CMK (cell line): Measurements from ENCODE around the gene SEBOX.

ENCODE experiments used
- DNase-seq: peaks from one replicate; pipeline ENCODE4 v3.0.0-alpha.2; 2010; ENCODE audit warnings: low read depth

Gene SEBOX

DNA sequence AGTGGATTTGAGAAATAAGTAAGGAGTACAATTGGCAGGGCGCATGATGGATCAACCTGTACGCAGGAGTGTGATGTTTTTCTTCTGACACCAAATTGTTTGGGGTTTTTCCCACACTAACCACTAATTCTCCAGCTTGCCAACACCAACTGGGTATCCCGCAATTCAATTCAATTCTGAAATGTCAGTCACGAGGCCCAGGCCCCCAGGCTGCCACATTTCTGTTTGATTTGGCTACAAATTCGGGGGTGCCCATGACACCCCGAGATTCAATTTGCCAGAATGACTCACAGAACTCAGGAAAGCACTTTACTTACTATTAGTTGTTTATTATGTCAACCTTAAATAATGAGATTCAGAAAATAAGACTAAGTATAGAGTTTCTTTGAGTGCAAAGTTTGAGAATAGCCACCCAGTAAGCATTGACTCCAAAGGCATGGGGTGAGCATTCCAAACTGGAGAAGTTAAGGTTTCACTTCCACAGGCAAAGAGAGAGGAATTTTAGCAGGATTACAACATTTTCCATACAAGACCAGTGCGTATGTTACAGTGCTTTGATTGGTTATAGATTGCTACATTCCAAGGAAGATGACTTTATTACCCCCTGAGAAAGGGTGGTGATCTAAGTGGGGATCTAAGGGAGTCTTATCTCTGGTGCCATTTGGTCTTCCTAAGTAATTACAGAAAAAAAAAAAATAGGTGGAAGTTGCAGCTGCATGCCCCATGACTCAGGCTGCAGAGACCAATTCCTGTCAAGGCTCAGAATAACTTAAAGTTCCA is 29.5 kb upstream of the SEBOX start:
- DNase-seq, result no peak

DNA sequence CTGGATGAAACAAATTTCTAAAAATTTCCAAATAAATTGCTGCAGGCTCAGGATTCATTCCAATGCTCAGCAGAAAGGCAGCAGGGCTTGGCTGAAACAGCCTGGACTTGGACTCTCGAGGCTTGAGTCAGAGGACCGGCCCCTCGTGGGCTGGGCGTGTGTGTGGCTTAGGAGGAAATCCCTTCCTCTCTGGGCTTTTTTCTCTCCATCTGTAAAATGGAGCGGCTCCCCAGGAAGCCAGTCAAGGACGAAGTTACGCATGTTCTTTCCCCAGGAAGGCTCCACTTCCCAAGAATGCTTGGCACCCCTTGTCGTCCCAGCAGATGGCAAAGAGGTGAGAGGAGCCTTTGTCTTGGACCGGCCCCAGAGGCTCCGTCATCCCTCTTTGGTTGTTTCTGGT is 27.5 kb upstream of the SEBOX start:
- no peak for DNase-seq

DNA sequence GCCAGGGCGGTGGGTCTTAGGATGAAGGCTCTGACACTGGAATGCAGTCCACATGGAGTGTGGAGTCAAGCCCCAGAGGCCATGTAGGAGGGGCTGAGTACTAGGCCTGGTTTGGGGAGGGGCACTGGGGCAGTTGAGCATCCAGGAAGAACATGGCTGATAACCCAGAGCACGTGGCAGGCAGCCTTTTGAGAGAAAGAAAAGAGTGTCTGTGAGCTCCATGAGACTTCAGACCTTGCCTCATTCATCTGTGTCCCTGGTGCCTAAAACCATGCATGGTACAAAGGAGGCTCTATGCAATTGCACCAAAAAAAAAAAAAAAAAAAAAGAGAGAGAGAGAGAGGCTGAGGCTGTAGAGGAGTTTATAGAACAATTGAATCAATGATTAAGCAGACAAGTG is 26.4 kb upstream of the SEBOX start:
- no peak for DNase-seq

DNA sequence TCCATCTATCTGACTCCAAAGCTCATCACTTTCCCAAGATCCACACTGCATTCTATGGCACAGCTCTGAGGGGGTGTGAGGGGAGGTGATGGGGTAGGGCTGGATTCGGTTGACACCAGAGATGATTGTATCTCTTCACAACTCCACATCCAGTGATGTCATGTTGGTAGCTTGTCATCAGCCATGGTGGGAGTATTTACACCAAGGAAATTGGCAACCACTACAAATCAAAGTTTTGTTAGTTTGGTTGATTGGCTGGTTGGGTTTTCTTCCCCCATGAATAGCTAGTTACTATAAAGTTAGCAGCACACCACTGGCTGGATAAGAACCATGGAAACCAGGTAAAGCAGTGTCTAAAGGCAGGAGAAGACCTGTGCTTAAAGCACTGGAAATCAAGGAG is 26.0 kb upstream of the SEBOX start:
- no peak for DNase-seq

DNA sequence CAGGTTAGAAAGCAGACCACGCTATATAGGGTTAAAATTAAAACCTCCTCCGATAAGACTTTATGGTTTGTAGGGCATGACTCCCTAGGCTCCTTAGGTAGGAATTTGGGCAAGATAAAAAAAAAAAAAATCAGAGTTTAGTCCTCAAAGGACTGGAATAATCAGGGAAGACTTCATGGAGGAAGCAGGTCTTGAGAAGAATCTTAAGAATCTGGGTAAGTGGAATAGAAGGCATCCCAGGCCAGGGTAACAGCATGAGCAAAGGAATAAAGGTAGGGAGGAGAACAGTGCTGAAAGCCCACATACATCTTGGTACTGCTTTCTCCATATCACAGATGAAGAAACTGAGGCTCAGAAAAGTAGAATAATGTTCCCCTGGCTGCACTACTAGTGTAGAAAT is 25.6 kb upstream of the SEBOX start:
- no peak for DNase-seq

DNA sequence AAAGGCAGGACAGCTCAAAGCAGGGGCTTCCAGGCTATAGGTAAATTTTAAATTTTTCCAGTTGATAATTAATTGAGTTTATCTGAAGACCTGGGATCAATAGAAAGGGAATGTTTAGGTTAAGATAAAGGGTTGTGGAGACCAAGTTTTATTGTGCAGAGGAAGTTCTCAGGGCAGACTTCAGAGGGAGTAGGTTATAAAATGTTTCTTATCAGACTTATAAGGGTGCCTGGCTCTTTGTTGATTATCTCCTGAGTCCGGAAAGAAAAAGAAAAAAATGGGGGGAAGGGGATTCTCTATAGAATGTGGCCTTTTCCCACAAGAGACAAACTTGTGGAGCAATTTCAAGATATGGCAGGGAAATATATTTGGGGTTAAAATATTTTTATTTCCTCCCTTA is 25.1 kb upstream of the SEBOX start:
- DNase-seq, result no peak

DNA sequence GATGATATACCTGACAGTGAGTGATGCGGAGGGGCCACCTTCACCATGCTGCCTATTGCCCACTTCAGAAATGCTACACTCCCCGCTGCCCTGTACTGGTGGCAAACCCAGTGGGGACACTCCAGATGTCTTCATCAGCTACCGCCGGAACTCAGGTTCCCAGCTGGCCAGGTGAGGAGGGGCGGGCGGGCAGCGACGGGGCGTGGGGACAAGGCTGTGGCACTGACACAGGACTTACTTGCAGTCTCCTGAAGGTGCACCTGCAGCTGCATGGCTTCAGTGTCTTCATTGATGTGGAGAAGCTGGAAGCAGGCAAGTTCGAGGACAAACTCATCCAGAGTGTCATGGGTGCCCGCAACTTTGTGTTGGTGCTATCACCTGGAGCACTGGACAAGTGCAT is 23.1 kb upstream of the SEBOX start:
- DNase-seq, result no peak

DNA sequence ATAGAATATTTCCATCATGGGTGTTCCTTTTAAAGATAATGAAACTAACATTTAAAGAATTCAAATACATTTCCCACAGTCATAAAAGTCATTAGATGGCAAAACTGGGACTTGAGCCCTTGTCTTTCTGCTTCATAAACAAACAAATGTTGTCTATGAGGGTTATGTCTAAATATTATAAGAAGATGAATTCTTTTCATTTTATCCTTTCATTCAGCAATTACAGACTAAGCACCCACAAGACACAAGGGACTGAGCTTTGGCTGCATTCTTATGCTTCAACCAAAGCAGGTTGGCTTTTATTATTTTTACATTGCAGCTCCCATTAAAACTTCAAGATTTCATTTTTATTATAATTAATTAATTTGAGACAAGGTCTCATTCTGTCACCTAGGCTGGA is 21.4 kb upstream of the SEBOX start:
- no peak for DNase-seq

DNA sequence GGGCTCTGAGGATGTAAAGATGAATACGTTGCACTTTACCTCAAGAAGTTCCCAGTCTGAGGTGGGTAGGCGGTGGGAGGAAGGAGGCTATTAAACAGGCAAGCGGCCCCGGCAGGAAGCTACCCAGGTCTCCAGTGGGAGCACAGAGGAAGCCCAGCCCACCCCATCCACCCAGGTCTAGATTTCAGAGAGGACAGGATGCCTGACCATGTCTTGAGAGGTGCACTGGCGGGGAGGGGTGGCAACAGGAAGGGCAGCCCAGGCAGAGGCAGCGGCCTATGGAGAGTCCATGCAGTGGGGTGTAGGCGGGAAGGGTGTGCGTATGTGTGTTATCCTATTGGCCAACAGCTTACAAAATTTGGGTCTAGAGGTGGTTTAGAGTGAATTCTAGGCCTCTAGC is 20.4 kb upstream of the SEBOX start:
- no peak for DNase-seq

DNA sequence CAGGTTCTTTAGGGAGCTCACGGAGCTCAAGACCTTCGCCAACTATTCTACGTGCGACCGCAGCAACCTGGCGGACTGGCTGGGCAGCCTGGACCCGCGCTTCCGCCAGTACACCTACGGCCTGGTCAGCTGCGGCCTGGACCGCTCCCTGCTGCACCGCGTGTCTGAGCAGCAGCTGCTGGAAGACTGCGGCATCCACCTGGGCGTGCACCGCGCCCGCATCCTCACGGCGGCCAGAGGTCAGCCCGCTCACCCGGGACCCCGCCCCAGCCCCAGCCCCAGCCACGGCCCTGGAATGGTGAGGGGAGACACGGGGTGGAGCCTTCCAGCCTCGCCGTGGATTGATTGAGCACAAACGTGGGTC is 20.0 kb upstream of the SEBOX start:
- DNase-seq, result no peak

DNA sequence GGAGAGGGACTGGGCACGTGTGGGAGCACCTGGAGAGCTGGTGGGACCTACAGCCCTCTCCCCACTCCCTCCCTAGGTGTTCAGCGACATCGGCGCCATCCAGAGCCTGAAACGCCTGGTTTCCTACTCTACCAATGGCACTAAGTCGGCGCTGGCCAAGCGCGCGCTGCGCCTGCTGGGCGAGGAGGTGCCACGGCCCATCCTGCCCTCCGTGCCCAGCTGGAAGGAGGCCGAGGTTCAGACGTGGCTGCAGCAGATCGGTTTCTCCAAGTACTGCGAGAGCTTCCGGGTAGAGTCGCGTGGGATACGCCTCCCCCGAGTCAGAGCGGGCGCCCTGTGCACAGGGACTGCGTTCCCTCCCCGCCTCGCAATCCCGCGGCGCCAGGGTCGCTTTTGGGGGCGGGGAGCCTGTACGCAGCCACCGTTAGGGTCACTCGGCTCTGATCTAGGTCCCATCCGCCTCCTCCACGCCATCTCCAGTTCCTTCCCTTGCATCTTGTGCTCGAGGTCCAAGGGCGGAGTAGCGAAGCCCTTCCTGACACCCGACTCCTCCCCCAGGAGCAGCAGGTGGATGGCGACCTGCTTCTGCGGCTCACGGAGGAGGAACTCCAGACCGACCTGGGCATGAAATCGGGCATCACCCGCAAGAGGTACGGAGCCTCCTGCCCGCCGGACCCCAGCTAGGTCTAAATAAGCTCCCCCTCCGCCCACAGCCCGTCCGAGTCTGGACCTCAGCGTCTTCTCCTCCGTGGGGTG is 19.5 kb upstream of the SEBOX start:
- no peak for DNase-seq

DNA sequence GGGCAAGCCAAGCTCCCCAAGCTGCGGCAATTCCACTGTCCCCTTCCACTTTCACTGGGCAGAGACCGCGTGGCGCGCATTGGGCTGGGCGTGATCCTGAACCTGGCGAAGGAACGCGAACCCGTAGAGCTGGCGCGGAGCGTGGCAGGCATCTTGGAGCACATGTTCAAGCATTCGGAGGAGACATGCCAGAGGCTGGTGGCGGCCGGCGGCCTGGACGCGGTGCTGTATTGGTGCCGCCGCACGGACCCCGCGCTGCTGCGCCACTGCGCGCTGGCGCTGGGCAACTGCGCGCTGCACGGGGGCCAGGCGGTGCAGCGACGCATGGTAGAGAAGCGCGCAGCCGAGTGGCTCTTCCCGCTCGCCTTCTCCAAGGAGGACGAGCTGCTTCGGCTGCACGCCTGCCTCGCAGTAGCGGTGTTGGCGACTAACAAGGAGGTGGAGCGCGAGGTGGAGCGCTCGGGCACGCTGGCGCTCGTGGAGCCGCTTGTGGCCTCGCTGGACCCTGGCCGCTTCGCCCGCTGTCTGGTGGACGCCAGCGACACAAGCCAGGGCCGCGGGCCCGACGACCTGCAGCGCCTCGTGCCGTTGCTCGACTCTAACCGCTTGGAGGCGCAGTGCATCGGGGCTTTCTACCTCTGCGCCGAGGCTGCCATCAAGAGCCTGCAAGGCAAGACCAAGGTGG is 16.3 kb upstream of the SEBOX start:
- no peak for DNase-seq

DNA sequence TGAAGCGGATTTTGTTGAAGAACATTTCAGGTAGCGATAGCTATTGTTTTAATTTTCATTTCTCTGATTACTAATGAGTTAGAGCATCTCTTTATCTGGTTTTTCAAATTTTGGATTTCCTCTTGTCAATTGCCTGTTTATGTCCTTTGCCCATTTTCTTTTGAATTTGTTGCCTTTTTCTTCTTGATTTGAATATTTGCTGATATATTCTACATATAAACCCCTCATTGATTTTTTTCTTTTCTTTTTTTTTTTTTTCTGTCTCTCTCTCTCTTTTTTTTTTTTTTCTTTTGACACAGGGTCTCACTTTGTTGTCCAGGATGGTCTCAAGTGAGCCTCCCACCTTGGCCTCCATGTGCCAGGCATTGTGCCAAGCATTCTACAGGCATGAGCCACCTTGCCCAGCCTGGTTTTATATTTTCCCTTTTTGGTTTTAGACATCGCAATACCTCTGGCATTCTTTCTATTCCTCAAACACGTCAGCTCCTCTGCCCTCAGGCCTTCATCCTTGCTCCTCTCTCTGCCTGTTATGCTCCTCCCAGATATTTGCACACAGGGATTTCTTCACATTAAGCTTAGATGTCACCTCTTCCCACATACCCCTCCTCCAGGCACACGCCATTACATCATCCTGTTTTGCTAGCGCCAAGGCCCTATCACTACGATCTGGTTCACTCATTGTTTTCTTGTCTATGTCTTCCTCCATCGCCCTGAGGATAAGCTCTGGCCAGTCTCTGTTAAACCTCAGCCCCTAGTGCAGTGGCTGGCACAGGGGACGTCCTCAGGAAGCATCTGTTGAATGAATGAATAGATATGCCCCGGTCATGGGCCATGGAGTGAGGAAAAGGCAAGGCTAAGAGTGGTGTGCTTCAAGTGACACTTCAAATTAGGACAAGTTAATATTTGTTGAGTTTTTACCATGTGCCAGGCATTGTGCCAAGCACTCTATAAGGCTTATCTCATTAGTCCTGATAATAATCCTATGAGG is 15.1 kb upstream of the SEBOX start:
- peak; percentile 63 for DNase-seq

DNA sequence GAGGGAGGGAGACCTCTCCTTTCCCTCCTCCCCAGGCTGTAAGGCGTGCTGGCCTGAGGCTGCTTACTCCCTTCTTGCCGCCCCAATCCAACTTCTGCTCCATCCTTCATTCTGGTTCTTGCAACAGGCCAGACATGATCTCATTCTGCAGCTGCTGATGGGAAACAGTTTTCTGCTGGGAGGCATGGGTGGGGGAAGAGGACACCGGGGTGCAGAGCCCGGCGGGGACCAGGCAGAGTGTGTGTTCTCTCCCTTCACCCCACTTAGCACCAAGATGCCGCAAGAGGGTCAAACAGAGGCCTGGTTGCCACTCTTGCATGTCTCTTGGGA is 7.9 kb upstream of the SEBOX start:
- no peak for DNase-seq

DNA sequence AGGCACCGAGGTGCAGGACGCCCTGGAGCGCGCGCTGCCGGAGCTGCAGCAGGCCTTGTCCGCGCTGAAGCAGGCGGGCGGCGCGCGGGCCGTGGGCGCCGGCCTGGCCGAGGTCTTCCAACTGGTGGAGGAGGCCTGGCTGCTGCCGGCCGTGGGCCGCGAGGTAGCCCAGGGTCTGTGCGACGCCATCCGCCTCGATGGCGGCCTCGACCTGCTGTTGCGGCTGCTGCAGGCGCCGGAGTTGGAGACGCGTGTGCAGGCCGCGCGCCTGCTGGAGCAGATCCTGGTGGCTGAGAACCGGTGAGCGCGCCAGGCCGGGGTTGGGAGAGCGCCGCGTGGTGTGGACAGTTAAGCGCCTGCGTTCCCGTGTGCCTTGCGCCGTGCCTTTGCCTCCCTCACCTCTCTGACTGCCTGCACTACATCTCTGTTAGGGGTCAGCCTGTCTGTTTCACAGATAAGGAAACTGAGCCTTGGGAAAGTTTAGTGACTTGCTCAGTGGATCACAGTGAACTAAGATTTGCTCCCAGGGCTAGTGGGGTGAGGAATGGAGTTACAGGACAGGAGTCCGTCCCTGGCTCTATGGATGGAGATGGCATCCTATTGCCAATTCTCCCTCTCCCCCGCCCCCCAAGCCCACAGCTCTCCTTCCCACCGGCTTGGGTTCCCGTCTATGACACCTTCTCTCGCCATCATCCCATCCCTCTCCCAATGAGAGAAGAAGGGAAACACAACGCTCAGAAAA is 7.4 kb upstream of the SEBOX start:
- DNase-seq, result no peak

DNA sequence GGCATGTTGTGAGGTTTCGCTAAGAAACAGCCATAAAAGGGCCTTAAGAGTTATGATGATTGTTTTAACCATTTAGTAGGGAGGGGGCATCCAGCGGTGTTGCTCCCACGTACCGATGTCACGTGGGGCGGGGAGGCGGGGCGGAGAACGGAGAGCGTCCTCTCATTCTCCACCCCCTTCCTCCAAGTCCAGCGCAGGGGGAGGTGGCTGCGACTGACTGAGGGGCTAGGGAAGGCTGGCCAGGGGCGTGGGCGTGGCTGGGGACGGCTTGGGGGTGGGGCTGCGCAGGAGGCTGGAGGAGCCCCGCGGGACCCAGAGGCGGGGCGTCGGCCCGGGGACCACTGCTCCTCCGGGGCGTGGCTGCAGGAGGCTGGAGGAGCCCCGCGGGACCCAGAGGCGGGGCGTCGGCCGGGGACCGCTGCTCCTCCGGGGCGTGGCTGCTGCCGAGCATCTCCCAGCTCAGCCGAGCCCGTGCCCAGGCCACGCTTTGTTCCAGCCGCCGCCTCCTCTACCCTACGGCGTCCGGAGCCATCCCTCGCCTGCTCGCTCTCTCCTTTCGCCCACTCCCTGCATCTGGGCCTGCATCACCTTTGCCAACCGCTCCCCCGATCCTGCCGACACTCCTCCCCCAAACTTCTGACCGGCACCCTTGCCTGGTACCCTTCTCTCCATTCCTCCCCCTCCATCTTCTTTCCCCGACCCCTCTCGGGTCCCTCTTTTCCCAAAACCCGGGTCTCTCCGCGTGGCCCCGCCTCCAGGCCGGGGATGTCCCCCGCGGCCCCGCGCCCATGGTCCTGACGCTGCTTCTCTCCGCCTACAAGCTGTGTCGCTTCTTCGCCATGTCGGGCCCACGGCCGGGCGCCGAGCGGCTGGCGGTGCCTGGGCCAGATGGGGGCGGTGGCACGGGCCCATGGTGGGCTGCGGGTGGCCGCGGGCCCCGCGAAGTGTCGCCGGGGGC is 6.5 kb upstream of the SEBOX start, which contains the start of gene SARM1:
SARM1 (plus strand) TSS at position 450 of the 958 bp plus-strand sequence; CDS start at position 789, 339 bp downstream.
- DNase-seq, result peak; percentile 58

DNA sequence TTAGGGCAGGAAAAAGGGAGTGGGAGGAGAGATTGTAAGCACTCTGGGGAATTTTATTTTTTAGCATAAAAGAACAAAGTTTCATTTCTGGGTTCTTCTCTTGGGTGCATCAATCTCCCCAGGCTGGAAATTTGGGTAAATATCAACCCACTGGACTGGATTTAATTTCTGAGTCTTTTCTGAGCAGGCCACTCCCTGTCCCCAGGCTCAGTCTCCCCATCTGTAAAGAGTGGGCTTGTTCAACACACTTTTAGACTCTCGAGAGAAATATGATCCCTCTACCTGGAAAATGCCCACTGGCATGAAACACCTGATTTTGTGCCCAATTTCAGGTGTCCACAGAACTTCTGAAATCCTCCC is 5.7 kb upstream of the SEBOX start:
- no peak for DNase-seq

DNA sequence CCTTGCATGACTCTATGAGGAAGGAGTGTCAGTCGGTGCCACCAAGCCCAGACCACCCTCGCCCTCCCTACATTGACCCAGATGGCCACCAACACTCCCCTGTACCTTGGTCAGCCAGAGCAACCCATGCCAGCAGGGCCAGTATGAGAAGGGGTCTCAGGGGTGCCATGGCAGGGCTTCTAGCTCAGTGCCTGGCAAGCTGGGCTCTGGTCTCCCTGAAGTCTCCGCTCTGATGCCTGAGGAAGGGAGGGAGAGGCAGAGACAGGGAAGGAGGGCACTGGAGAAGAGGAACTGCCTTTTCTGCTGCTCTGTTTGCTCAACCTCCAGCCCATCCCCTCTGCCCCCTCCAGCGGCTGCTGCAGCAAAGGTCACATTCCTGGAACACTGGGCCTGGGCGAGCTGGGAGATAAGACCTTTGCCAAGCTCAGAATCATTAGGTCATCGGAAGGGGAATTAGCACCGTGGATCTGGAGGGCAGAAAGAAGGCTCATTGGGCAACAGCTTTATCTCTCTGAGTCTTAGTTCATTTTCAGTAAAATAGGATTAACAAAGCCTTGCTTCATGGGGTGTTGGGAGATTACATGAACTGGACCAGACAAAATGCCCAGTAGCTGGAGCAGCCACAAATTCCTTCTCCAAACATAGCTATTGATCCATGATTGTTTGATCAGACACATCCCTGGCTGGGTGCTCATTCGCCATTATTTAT is 5.2 kb upstream of the SEBOX start, which contains the start of gene VTN:
VTN (minus strand) TSS at position 273 of the 709 bp plus-strand sequence; CDS start at position 169, 104 bp downstream.
- no peak for DNase-seq

DNA sequence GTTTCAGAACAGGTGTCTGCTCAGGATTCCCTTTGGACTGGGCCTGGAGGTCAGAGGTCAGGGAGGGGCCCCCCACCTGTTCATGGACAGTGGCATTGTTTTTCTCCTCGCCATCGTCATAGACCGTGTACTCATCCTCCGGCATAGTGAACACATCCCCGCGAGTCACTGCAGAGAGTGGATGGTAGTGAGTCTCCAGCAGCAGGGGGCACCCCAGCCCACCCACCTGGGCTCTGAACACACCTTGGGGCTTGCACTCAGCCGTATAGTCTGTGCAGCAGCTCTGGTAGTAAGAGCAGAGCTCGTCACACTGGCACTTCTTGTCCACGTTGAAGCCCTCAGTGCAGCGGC is 4.7 kb upstream of the SEBOX start:
- no peak for DNase-seq
